Jurkat, Clone E6-1 (cell line): ENCODE data around the gene SDF4.

Experiments
- DNase-seq: peaks from one replicate; pipeline ENCODE4 v3.0.0-alpha.2; 2011; ENCODE audit warnings: low read depth, low spot score
- H3K4me3 ChIP-seq: 2 replicates; pipeline ENCODE4 v1.5.1; 2011; ENCODE audit warnings: mild to moderate bottlenecking, low read length, control low read depth, moderate library complexity

SDF4 gene

DNA sequence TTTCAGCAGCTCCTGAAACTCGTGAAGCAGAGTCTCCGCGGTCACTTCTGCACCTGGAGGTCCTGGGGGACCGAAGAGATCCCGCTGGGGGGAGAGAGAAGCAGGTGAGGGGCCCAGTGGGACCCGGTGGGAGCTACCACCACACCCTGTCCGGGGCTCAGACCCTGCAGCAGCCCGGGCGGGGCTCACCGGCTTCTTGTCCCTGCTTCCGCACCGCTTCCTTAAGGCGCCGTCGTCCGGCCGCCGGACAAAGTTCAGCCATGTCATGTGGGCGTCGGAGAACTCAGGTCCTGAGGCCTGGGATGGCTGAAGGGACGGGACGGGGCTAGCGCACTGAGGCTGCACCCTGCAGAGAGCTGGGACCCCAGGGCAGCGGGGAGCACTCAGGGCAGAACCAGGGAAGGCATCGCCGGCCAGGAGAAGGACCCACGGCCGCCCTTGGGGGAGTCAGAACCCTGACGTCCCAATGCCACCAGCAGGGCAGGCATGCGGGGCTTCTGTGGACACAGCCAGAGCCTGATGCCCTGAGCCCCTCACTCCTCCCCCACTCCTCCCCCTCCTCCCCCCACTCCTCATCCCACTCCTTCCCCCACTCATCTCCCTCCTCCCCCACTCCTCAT is 12.5 kb upstream of the SDF4 start:
- DNase-seq: no peak

DNA sequence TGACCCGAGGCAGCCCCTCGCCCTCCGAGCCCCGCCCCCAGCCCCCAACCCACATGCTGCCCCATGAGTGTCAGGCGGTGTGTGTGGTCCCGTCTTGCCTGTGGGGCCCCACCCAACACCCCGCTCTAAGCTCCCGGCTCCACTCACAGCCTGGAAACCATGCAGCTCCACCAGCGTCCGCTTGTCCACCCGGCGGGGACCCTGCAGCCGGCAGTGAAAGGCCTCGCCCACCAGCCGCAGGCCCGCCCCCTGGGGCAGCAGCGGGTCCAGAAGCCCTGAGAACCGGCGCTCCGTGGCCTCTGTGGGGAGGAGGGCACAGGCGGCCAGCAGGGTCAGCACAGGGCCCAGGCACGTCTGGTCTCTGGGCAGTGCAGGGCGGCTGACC is 12.0 kb upstream of the SDF4 start:
- DNase-seq: no peak
- no peak overlapping the region for H3K4me3 ChIP-seq

More for the DNA sequence above, 12.5 kb upstream of the SDF4 start:
- no peak overlapping the region for H3K4me3 ChIP-seq

DNA sequence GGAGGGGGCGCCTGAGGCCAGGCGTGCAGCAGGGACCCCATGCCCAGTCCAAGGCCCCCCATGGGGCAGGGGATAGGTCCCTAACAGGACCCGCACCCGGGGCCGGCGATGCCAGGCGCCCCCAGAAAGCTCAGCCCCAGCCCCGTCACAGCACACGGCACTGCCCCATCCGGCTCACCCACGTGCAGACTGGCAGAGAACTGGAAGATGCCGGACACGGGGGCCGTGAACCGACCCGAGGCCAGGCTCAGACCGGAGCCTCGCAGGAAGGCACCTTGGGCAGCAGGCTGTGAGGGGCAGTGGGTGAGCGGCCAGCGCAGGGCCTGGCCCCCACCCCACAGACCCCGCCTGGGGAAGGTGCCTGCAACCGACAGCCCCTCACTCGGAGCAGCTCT is 11.5 kb upstream of the SDF4 start:
- no peak for DNase-seq
- H3K4me3 ChIP-seq: no peak overlapping the region

DNA sequence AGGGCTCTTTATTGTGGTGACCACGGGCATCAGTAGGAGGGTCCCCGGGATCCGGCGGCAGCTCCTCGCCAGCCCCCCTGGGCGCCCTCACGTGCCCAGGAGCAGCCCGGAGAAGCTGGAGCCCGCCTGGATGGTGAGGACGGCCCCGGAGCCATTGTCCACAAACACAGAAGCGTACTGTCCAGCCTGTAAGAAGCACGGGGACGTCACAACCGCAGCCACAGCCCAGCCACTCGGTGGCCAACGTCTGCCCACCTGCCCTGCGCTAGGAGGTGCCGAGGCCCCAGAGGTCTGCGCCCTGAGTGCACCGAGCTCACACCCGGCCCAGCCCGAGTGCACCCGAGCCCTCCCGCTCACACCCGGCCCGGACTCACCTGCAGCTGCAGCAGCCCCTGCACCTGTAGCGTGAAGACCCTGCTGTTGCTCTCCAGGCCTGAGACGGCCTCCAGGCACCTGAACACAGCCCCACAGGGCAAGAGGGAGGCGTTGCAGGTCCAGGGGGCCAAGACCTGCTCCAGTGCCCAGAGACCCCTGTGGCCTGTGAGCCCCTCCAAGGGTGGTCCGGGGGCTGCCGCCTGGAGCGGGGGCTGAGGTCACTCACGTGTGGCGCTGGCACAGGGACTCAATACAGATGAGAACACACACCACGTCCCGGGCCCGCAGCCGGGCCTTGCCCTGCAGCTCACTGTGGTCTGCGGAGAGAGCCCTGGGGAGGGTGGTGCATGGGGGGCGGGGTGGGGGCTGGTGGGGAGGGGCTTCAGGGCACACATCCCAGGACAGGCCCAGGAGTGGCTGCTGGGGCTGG is 10.9 kb upstream of the SDF4 start:
- DNase-seq: no peak
- H3K4me3 ChIP-seq: no peak overlapping the region

GRCh38 chr1:1241588-1242219 is 9.9 kb upstream of the SDF4 start:
- H3K4me3 ChIP-seq: no peak overlapping the region
- no peak for DNase-seq

- DNase-seq: no peak
Observed at GRCh38 chr1:1240822-1241587, 9.2 kb upstream of the SDF4 start.

DNA sequence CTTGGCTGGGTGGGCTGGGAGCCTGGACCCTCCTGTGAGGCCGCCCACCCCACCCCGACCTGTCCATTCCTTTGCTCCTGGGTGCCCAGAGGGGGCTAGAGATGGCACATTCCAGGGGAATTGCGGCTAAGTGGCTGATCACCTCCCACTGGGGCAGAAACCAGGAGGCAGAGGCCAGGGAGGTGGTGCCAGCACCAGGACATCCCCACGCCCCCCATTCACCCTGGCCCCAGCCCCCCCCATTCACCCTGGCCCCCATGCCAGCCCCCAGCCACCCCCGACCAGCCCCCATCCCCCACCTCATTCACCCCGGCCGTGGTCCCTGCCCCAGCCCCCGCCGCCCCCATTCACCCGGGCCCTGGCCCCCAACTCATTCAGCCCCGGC is 8.5 kb upstream of the SDF4 start:
- no peak for DNase-seq
- H3K4me3 ChIP-seq: no peak overlapping the region

More at GRCh38 chr1:1240822-1241587, 9.2 kb upstream of the SDF4 start:
- no peak overlapping the region for H3K4me3 ChIP-seq

- DNase-seq: no peak
- H3K4me3 ChIP-seq: no peak overlapping the region
Observed at GRCh38 chr1:1239614-1240347, 8.0 kb upstream of the SDF4 start.

DNA sequence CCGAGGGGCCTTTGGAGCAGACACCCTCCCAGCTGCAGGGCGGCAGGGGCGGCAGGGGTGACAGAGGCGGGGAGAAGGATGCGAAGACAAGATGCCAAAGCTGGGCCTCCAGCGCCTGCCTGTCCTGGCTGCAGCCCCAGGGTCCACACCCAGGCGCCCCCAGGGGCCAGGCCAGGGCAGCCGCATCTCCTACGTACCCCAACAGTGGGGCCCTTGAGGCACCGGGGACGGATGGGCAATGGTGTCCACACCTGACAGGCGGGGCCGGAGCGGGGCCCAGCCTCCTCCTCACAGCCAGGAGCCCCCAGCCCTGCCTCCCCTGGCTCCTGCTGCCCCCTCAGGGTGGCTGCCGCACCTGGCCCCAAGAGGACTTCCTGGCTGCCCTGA is 7.4 kb upstream of the SDF4 start:
- no peak overlapping the region for H3K4me3 ChIP-seq
- no peak for DNase-seq

GRCh38 chr1:1238702-1239178 is 6.9 kb upstream of the SDF4 start:
- DNase-seq: no peak
- H3K4me3 ChIP-seq: no peak overlapping the region

GRCh38 chr1:1237874-1238701 is 6.3 kb upstream of the SDF4 start:
- no peak overlapping the region for H3K4me3 ChIP-seq
- DNase-seq: no peak

- no peak for DNase-seq
Observed at GRCh38 chr1:1236945-1237873, 5.4 kb upstream of the SDF4 start.

DNA sequence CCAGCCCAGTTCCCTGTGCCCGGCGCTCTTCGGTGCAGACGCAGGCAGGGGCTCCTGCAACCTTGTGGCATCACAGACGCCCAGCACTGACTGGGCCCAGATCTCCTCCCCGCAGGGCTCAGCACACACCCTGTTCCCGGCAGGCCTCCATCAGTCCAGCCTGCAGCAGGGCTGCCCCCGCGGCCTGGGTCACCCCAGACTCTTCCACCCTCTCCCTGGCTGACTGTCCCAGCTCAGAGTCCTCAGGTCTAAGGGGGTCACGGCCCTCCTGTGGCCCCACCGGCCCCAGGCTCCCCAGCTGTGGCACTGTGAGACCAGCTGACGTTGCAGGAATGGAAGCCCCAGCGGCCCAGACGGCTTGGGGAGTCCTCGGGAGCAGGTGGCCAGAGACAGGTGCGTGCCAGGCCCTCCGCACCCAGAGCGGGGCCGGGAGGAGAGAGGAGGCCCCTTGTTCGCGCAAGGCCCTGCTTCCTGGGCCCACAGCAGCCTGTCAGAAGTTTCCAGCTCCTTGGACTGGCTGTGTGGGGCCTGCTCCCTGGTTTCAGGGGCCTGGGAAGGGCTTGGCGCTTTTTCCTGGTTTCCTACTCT is 4.5 kb upstream of the SDF4 start:
- DNase-seq: no peak
- no peak overlapping the region for H3K4me3 ChIP-seq

More at GRCh38 chr1:1236945-1237873, 5.4 kb upstream of the SDF4 start:
- H3K4me3 ChIP-seq: no peak overlapping the region

GRCh38 chr1:1235016-1235744 is 3.4 kb upstream of the SDF4 start:
- H3K4me3 ChIP-seq: no peak overlapping the region
- no peak for DNase-seq

DNA sequence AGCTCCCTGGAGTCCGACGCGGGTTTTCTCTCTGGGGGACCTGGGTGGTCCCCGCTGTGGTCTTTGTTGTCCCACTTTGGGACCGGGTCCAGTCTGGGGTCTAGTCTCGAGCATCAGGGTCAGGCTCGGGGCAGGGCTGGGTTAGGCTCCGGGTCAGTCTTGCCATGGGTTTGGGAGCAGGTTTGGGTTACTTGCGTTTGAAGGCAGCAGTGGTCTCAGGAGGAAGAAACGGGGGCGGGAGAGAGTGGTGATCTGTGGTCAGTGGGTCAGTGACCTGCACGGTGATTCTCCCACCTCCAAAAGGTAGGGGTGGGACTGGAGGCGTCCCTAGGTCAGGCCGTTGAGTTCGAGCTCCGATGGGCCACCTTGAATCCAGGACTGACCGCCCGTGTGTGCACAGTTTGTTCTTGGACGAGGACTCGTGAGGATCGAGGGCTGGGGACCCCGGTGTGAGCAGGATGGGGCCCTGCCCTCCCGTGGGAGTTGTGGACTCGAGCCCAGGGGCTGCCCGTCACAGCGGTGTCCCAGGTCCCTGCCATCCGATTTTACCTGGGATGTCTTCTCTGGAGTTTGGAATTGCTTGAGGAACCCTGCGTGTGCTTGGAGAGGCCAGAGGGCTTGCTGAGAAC is 2.5 kb upstream of the SDF4 start:
- no peak for DNase-seq

GRCh38 chr1:1233567-1233892 is 1.7 kb upstream of the SDF4 start:
- DNase-seq: no peak
- H3K4me3 ChIP-seq: no peak overlapping the region

More for the DNA sequence above, 2.5 kb upstream of the SDF4 start:
- H3K4me3 ChIP-seq: no peak overlapping the region
